ENCODE data around the gene ANKRD40CL. TPM values are rescaled to one million over a fixed set of nuclear protein-coding genes. Genes with fewer than 3 reads are reported as not detected.
A peak's percentile ranks its signal among the peaks of the same experiment; 100 is the strongest.

ANKRD40CL gene
- total RNA-seq, 1 experiment from 2014 or later, result not detected

GRCh38 chr17:50731575-50732460 lies 35.5 kb downstream of the ANKRD40CL start (continued):
- no peak for TF ChIP-seq OVOL2 (CRISPR knock-in tag; IDR thresholded peaks at IDR 0.05; ENCODE audit: borderline replicate concordance)
- TF ChIP-seq TEAD1 (CRISPR knock-in tag; IDR thresholded peaks at IDR 0.05), result no peak
- TF ChIP-seq TCF7 (CRISPR knock-in tag; IDR thresholded peaks at IDR 0.05; ENCODE audit: low read depth), result no peak
- no peak for TF ChIP-seq FOXP4 (CRISPR knock-in tag; IDR thresholded peaks at IDR 0.05)
- TF ChIP-seq E2F1 (CRISPR knock-in tag; IDR thresholded peaks at IDR 0.05), result no peak
- no peak for TF ChIP-seq ZNF512 (CRISPR knock-in tag; IDR thresholded peaks at IDR 0.05; ENCODE audit: borderline replicate concordance)
- TF ChIP-seq CDX4 (CRISPR knock-in tag; IDR thresholded peaks at IDR 0.05; ENCODE audit: borderline replicate concordance), result no peak

GRCh38 chr17:50728881-50729765 lies 38.2 kb downstream of the ANKRD40CL start:
- Mint-ChIP-seq H3K9me3 (no peaks in the 10 kb centered on the region), H3K36me3 (no peaks in the 10 kb centered on the region), H3K4me1 (peaks cover 23% of the 10 kb centered on the region), H3K27ac (0 out of 2 replicates have a peak overlapping the region, but pooled peaks have one; percentile 41), H3K4me3 (no peak overlapping the region), H3K27me3 (ENCODE audit: low read depth) (no peaks in the 10 kb centered on the region)
- DNase-seq (ENCODE audit: low spot score) (no peak), ATAC-seq (no peak)
- POLR2A ChIA-PET, result interaction anchor here (0.6 to 1.3 kb wide), 2 partner anchors 53 to 137 kb away, joined by 3 to 8 read pairs; partner anchors contain the start of gene TOB1
- CTCF ChIA-PET, result no interaction called here
- no peak for TF ChIP-seq ERG (CRISPR knock-in tag; IDR thresholded peaks at IDR 0.05)

- peaks cover 25% of the 10 kb centered on the region for H3K4me1 Mint-ChIP-seq
- H3K27me3 Mint-ChIP-seq (ENCODE audit: low read depth), result no peaks in the 10 kb centered on the region
- no peaks in the 10 kb centered on the region for H3K9me3 Mint-ChIP-seq
- DNase-seq (ENCODE audit: low spot score) (no peak), ATAC-seq (no peak)
- POLR2A ChIA-PET, result interaction anchor here (0.6 kb wide), 1 partner anchor 54 kb away, joined by 8 read pairs; no protein-coding TSS in a partner anchor
- CTCF ChIA-PET, result no interaction called here
- no peak overlapping the region for H3K4me3 Mint-ChIP-seq
- no peaks in the 10 kb centered on the region for H3K36me3 Mint-ChIP-seq
- 0 out of 2 replicates have a peak overlapping the region, but pooled peaks have one; percentile 49 for H3K27ac Mint-ChIP-seq
- TF ChIP-seq SMAD3 (CRISPR knock-in tag; IDR thresholded peaks at IDR 0.05; ENCODE audit: borderline replicate concordance), result no peak
- TF ChIP-seq PREB (CRISPR knock-in tag; IDR thresholded peaks at IDR 0.05; ENCODE audit: borderline replicate concordance), result no peak
- TF ChIP-seq SP1 (CRISPR knock-in tag; conservative IDR thresholded peaks at IDR 0.05), result no peak
- no peak for TF ChIP-seq ZSCAN18 (CRISPR knock-in tag; IDR thresholded peaks at IDR 0.05)
- TF ChIP-seq HMGXB4 (CRISPR knock-in tag; IDR thresholded peaks at IDR 0.05), result no peak
- TF ChIP-seq NFE2L1 (CRISPR knock-in tag; IDR thresholded peaks at IDR 0.05), result no peak
Observed at GRCh38 chr17:50728112-50728429, 39.2 kb downstream of the ANKRD40CL start.
